OCI-LY1 (cell line): Measurements from ENCODE around the gene GPR15.

ENCODE experiments used
- EZH2 ChIP-seq: fragments of 200-600 bp; sonication (generic), shearing (Covaris generic); IDR thresholded peaks from 2 replicates; pipeline ENCODE4 v1.8.0; 2017; ENCODE audit warnings: borderline replicate concordance, mixed run types, mild to moderate bottlenecking, antibody characterized with exemption, low read length, moderate library complexity, mixed read lengths
- TF ChIP-seq, protein P1 (sequence below): fragments of 200-600 bp; sonication (generic), shearing (Covaris generic); IDR thresholded peaks from 2 replicates; pipeline ENCODE4 v1.5.1; 2017; ENCODE audit warnings: mild to moderate bottlenecking, antibody characterized with exemption, low read length, moderate library complexity, mixed read lengths

DNA sequence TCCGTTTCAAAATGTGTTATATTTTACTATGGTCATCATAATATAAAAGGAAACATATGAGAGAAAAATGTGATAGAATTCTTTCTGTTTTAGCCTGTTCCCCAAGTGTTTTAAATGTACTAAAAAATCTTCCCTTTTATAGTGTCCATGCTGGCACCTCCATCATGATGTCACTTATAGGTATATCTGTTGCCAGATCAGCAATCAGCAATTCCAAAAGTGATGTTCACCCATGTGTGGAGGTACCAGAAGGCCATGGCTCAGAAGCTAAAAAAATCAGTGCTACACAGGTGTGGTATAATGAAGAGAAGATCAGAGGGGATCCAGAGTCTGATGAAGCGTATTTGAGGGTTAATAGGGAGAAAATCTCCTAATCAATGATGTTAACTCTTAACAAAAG lies 1.1 kb upstream of the GPR15 start:
- TF ChIP-seq, protein P1, sequence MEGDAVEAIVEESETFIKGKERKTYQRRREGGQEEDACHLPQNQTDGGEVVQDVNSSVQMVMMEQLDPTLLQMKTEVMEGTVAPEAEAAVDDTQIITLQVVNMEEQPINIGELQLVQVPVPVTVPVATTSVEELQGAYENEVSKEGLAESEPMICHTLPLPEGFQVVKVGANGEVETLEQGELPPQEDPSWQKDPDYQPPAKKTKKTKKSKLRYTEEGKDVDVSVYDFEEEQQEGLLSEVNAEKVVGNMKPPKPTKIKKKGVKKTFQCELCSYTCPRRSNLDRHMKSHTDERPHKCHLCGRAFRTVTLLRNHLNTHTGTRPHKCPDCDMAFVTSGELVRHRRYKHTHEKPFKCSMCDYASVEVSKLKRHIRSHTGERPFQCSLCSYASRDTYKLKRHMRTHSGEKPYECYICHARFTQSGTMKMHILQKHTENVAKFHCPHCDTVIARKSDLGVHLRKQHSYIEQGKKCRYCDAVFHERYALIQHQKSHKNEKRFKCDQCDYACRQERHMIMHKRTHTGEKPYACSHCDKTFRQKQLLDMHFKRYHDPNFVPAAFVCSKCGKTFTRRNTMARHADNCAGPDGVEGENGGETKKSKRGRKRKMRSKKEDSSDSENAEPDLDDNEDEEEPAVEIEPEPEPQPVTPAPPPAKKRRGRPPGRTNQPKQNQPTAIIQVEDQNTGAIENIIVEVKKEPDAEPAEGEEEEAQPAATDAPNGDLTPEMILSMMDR = no peak
- TF ChIP-seq EZH2 = no peak
